Erythroblast (primary cell): ENCODE results near the gene SPTBN4.
A peak's percentile ranks its signal among the peaks of the same experiment; 100 is the strongest.
"Not testable (repeated sequence)": the region's sequence is repeated elsewhere in the genome, so short reads cannot be mapped to it uniquely, and the experiment has no call there.

ENCODE experiments used
- DNase-seq, 2 experiments: peaks; one replicate each; lab custom pipeline; 2025; lab: John Stamatoyannopoulos, UW
- GATA1 ChIP-seq: IDR thresholded peaks from 2 replicates; pipeline ENCODE4 v1.6.1; 2011; ENCODE audit warnings: low read depth, mild to moderate bottlenecking, control low read depth, low read length, moderate library complexity
- POLR2A ChIP-seq: IDR thresholded peaks from 2 replicates; pipeline ENCODE4 v1.6.1; 2011; ENCODE audit warnings: mild to moderate bottlenecking, low read length

The SPTBN4 gene

GRCh38 chr19:40521276-40521675 lies 54.5 kb downstream of the SPTBN4 start:
- TF ChIP-seq POLR2A (no peak), GATA1 (no peak)
- DNase-seq = peak; percentile 24 to 44

- DNase-seq = not testable (repeated sequence)
These were observed 55.1 kb downstream of the SPTBN4 start for GRCh38 chr19:40521900-40522299.

- DNase-seq = peak; percentile 87 to 89
- no peak for TF ChIP-seq POLR2A
- TF ChIP-seq GATA1 = no peak
These were observed 56.7 kb downstream of the SPTBN4 start for GRCh38 chr19:40523322-40524047.

GRCh38 chr19:40524133-40524549 lies 57.3 kb downstream of the SPTBN4 start:
- DNase-seq = peak; percentile 74 to 79
- TF ChIP-seq GATA1 = no peak
- TF ChIP-seq POLR2A = no peak

GRCh38 chr19:40524655-40525054 lies 57.9 kb downstream of the SPTBN4 start:
- TF ChIP-seq POLR2A (no peak), GATA1 (no peak)
- no peak for DNase-seq

GRCh38 chr19:40525234-40526051 lies 58.6 kb downstream of the SPTBN4 start:
- DNase-seq = no peak
- TF ChIP-seq POLR2A = no peak
- TF ChIP-seq GATA1 = no peak

- no peak for DNase-seq
- TF ChIP-seq POLR2A (no peak), GATA1 (no peak)
These were observed 61.3 kb downstream of the SPTBN4 start for GRCh38 chr19:40528078-40528477.

- TF ChIP-seq POLR2A (no peak), GATA1 (no peak)
- DNase-seq = no peak
These were observed 61.8 kb downstream of the SPTBN4 start for GRCh38 chr19:40528533-40529092.

GRCh38 chr19:40529093-40529954 lies 62.5 kb downstream of the SPTBN4 start:
- DNase-seq = peak; percentile 90 to 96
- no peak for TF ChIP-seq POLR2A
- TF ChIP-seq GATA1 = no peak

GRCh38 chr19:40530091-40530901 lies 63.5 kb downstream of the SPTBN4 start:
- peak; percentile 59 to 60 for DNase-seq
- TF ChIP-seq GATA1 (no peak), POLR2A (no peak)

- peak in 1 of 2 experiments; percentile 30 for DNase-seq
- TF ChIP-seq POLR2A (no peak), GATA1 (no peak)
These were observed 66.7 kb downstream of the SPTBN4 start for GRCh38 chr19:40533508-40533907.

GRCh38 chr19:40534148-40534547 lies 67.3 kb downstream of the SPTBN4 start:
- no peak for DNase-seq
- no peak for TF ChIP-seq POLR2A
- no peak for TF ChIP-seq GATA1

GRCh38 chr19:40539070-40539469 lies 72.3 kb downstream of the SPTBN4 start:
- DNase-seq = no peak
- no peak for TF ChIP-seq POLR2A
- TF ChIP-seq GATA1 = no peak
